Hepatocyte (in vitro differentiated cells): Measurements from ENCODE around the gene PPFIA2. TPM values are rescaled to one million over a fixed set of nuclear protein-coding genes. Genes with fewer than 3 reads are reported as not detected.

Experiments used
- DNase-seq: peaks from one replicate; pipeline ENCODE4 v3.0.0-alpha.2; 2016; ENCODE audit warnings: low spot score
- H2AFZ ChIP-seq: fragments of 200-600 bp; sonication (generic); 2 replicates; pipeline ENCODE4 v1.6.0; 2016; ENCODE audit warnings: antibody characterized with exemption, mild to moderate bottlenecking
- H3K27ac ChIP-seq: fragments of 200-600 bp; sonication (generic); 2 replicates; pipeline ENCODE4 v1.5.1; 2016; ENCODE audit warnings: mild to moderate bottlenecking
- H3K27me3 ChIP-seq: fragments of 200-600 bp; sonication (generic); 2 replicates; pipeline ENCODE4 v1.6.1; 2016
- H3K36me3 ChIP-seq: fragments of 200-600 bp; sonication (generic); replicated peaks from 2 replicates; pipeline ENCODE4 v1.5.1; 2016; ENCODE audit warnings: low read depth; ENCODE audit not compliant: insufficient read depth
- H3K4me1 ChIP-seq: fragments of 200-600 bp; sonication (generic); 2 replicates; pipeline ENCODE4 v1.5.1; 2016; ENCODE audit warnings: mild to moderate bottlenecking, moderate library complexity; ENCODE audit not compliant: insufficient read depth
- H3K4me2 ChIP-seq: fragments of 200-600 bp; sonication (generic); 2 replicates; pipeline ENCODE4 v1.6.0; 2016
- H3K4me3 ChIP-seq: fragments of 200-600 bp; sonication (generic); 2 replicates; pipeline ENCODE4 v1.5.1; 2016; ENCODE audit warnings: mild to moderate bottlenecking
- H3K79me2 ChIP-seq: fragments of 200-600 bp; sonication (generic); 2 replicates; pipeline ENCODE4 v1.6.0; 2017; ENCODE audit warnings: mild to moderate bottlenecking
- H3K9me2 ChIP-seq: fragments of 200-600 bp; sonication (generic); replicated peaks from 2 replicates; pipeline ENCODE4 v1.6.0; 2017; ENCODE audit warnings: mild to moderate bottlenecking; ENCODE audit not compliant: insufficient read depth
- H3K9me3 ChIP-seq: fragments of 200-600 bp; sonication (generic); 2 replicates; pipeline ENCODE4 v1.5.1; 2016; ENCODE audit warnings: low read depth, mild to moderate bottlenecking
- H4K20me1 ChIP-seq: fragments of 200-600 bp; sonication (generic); 2 replicates; pipeline ENCODE4 v1.6.0; 2016; ENCODE audit warnings: mild to moderate bottlenecking; ENCODE audit not compliant: insufficient read depth, poor library complexity, severe bottlenecking
- EZH2 ChIP-seq: fragments of 200-600 bp; sonication (generic); IDR thresholded peaks from 2 replicates; pipeline ENCODE4 v1.6.1; 2016; ENCODE audit warnings: antibody characterized with exemption, mild to moderate bottlenecking, borderline replicate concordance
- EZH2phosphoT487 ChIP-seq: fragments of 200-600 bp; sonication (generic); IDR thresholded peaks from one replicate; pipeline ENCODE4 v1.6.1; 2018; ENCODE audit warnings: antibody characterized with exemption, mild to moderate bottlenecking, low read depth, moderate library complexity; ENCODE audit not compliant: unreplicated experiment, severe bottlenecking
- WGBS: methylation state at CpG from one replicate; pipeline ENCODE4 v1.1.6; 2016; ENCODE audit warnings: low lambda C conversion rate; ENCODE audit errors: missing lambda C conversion rate; 5-methylcytosine and 5-hydroxymethylcytosine counted together
- polyA plus RNA-seq: library from polyadenylated mRNA; unstranded; fragments of >200 nt; fragmentation: Nextera tagmentation; extraction: Ambion mirVana; gene quantifications from 2 replicates; pipeline ENCODE4 v1.2.1, GENCODE V29; 2016
- total RNA-seq: library from RNA; depleted of rRNA; stranded (reverse); fragments of >200 nt; gene quantifications from 2 replicates; pipeline ENCODE4 v1.2.3, GENCODE V29; 2014
- TF ChIP-seq, protein P1 (sequence below): fragments of 200-600 bp; sonication (generic); IDR thresholded peaks from 2 replicates; pipeline ENCODE4 v1.5.1; 2016; ENCODE audit warnings: antibody characterized with exemption, mild to moderate bottlenecking; ENCODE audit not compliant: poor library complexity

Gene PPFIA2
- total and polyA plus RNA-seq, 2 experiments from 2014 or later: 1.2 TPM; not detected in 1

DNA sequence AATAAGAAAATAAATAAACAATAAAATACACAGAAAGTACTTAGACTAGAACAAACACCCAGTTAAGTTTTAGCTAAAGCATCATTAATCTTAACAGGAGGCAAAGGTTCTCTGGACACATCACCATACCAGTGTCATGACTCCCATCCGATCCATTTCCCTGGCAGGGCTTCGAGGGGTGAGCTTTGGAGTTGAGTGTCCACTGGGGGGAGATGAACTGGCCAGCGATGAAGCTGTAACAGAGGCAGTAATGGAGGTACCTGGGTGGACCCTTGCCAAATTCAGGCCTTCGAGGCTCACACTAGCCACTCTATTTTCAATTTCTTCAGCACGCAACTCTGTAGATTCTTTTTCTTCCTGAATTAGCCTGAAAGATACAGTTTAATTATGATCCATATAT lies 411.7 kb downstream of the PPFIA2 start:
- no peaks in the 10 kb centered on the region for H4K20me1 ChIP-seq
- H3K9me2 ChIP-seq: no peaks in the 10 kb centered on the region
- H2AFZ ChIP-seq: no peak overlapping the region
- no peaks in the 10 kb centered on the region for H3K36me3 ChIP-seq
- no peak for DNase-seq
- TF ChIP-seq, protein P1, sequence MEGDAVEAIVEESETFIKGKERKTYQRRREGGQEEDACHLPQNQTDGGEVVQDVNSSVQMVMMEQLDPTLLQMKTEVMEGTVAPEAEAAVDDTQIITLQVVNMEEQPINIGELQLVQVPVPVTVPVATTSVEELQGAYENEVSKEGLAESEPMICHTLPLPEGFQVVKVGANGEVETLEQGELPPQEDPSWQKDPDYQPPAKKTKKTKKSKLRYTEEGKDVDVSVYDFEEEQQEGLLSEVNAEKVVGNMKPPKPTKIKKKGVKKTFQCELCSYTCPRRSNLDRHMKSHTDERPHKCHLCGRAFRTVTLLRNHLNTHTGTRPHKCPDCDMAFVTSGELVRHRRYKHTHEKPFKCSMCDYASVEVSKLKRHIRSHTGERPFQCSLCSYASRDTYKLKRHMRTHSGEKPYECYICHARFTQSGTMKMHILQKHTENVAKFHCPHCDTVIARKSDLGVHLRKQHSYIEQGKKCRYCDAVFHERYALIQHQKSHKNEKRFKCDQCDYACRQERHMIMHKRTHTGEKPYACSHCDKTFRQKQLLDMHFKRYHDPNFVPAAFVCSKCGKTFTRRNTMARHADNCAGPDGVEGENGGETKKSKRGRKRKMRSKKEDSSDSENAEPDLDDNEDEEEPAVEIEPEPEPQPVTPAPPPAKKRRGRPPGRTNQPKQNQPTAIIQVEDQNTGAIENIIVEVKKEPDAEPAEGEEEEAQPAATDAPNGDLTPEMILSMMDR: no peak
- TF ChIP-seq EZH2: no peak
- H3K27me3 ChIP-seq: no peaks in the 10 kb centered on the region
- no peaks in the 10 kb centered on the region for H3K9me3 ChIP-seq
- no peak overlapping the region for H3K27ac ChIP-seq
- H3K4me2 ChIP-seq: no peak overlapping the region
- H3K4me1 ChIP-seq: no peaks in the 10 kb centered on the region
- H3K4me3 ChIP-seq: no peak overlapping the region
- WGBS: 76% methylated on average over 5 of the region's 5 CpGs
- H3K79me2 ChIP-seq: no peaks in the 10 kb centered on the region

DNA sequence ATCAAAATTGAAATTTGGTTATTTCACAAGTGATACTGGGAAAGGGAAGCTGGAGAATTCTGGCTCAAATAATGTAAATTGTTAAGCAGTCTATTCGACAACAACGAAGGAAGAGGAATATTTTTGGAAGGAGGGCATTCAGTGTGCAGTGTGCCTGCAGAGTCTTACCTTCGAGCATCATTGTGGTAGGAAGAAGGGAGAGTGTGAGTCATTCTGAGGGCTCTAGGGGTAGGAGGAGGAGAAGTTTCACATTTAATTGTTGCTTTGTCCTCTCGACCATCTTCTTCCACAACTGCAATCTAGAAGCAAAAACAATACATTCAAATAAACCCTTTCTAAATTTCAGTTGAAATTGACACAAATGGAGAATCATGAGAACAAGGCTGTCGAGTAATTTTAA lies 418.2 kb downstream of the PPFIA2 start:
- no peaks in the 10 kb centered on the region for H4K20me1 ChIP-seq
- H3K27me3 ChIP-seq: no peaks in the 10 kb centered on the region
- no peaks in the 10 kb centered on the region for H3K4me1 ChIP-seq
- no peaks in the 10 kb centered on the region for H3K36me3 ChIP-seq
- H3K27ac ChIP-seq: no peak overlapping the region
- no peaks in the 10 kb centered on the region for H3K79me2 ChIP-seq
- H3K9me3 ChIP-seq: no peaks in the 10 kb centered on the region
- 70% methylated on average over 5 of the region's 5 CpGs for WGBS
- no peak overlapping the region for H3K4me3 ChIP-seq
- H3K4me2 ChIP-seq: no peak overlapping the region
- no peak overlapping the region for H2AFZ ChIP-seq
- no peak for DNase-seq
- H3K9me2 ChIP-seq: no peaks in the 10 kb centered on the region
- no peak for TF ChIP-seq EZH2phosphoT487
- no peak for TF ChIP-seq EZH2
- TF ChIP-seq, protein P1: no peak

DNA sequence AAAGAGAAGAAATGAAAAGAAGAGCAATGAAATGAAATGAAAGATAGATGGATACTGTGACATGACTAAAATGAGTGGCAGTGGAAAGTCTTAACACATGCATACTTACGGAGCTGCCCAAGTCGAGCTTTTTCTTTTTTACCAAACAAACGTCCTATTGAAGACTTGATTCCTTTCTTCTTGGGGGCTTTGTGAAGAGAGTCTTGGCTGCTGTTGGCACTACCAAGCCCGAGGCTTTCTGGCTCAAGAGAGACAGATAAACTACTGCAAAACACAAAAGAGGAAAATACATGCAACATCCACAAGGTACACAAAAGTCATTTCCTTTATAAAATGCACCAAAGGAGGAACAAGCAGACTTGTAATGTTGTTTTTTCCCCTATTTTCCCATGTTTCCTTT lies 420.1 kb downstream of the PPFIA2 start:
- no peak overlapping the region for H3K27ac ChIP-seq
- H3K36me3 ChIP-seq: no peaks in the 10 kb centered on the region
- H3K4me1 ChIP-seq: no peaks in the 10 kb centered on the region
- DNase-seq: no peak
- no peak overlapping the region for H3K4me2 ChIP-seq
- H2AFZ ChIP-seq: no peak overlapping the region
- no peaks in the 10 kb centered on the region for H3K9me3 ChIP-seq
- H3K79me2 ChIP-seq: no peaks in the 10 kb centered on the region
- H3K9me2 ChIP-seq: no peaks in the 10 kb centered on the region
- 70% methylated on average over 4 of the region's 4 CpGs for WGBS
- no peaks in the 10 kb centered on the region for H3K27me3 ChIP-seq
- no peak overlapping the region for H3K4me3 ChIP-seq
- TF ChIP-seq EZH2: no peak
- TF ChIP-seq, protein P1: no peak
- no peaks in the 10 kb centered on the region for H4K20me1 ChIP-seq

DNA sequence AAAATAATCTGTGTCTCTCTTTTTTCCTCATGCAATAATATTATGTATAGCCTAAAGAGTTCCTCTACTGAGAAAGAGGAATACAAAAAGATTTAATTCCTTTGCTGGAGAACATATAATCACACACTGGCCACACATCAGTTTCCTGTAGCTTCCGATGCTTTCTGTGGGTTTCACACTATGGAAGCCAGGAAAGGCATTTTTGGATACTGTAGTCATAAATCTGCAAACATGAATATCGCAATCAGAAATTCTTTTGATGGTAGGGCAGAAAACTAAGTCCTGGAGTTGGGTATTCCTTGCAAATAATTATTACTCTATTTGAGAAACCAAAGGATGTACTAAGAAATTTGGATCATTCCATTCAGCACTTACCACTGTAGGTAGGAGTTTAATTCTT lies 421.3 kb downstream of the PPFIA2 start:
- Histone ChIP-seq H3K4me3 (no peak overlapping the region), H3K27me3 (no peaks in the 10 kb centered on the region), H3K27ac (no peak overlapping the region), H2AFZ (no peak overlapping the region), H3K9me2 (no peaks in the 10 kb centered on the region), H3K79me2 (no peaks in the 10 kb centered on the region), H4K20me1 (no peaks in the 10 kb centered on the region), H3K4me1 (no peaks in the 10 kb centered on the region), H3K36me3 (no peaks in the 10 kb centered on the region), H3K9me3 (no peaks in the 10 kb centered on the region), H3K4me2 (no peak overlapping the region)
- 84% methylated on average over 2 of the region's 2 CpGs for WGBS
- no peak for DNase-seq
- no peak for TF ChIP-seq EZH2
- TF ChIP-seq, protein P1: no peak
- no peak for TF ChIP-seq EZH2phosphoT487
